HG03432 (cell line): ENCODE results near the gene HES4.
"Not testable (repeated sequence)": the region's sequence is repeated elsewhere in the genome, so short reads cannot be mapped to it uniquely, and the experiment has no call there.

Experiments used
- ATAC-seq: cut with Tn5 transposase; IDR thresholded peaks from one replicate; pipeline ENCODE4 v1.9.1; 2021; ENCODE audit warnings: mild to moderate bottlenecking, moderate library complexity; ENCODE audit not compliant: unreplicated experiment

The HES4 gene

DNA sequence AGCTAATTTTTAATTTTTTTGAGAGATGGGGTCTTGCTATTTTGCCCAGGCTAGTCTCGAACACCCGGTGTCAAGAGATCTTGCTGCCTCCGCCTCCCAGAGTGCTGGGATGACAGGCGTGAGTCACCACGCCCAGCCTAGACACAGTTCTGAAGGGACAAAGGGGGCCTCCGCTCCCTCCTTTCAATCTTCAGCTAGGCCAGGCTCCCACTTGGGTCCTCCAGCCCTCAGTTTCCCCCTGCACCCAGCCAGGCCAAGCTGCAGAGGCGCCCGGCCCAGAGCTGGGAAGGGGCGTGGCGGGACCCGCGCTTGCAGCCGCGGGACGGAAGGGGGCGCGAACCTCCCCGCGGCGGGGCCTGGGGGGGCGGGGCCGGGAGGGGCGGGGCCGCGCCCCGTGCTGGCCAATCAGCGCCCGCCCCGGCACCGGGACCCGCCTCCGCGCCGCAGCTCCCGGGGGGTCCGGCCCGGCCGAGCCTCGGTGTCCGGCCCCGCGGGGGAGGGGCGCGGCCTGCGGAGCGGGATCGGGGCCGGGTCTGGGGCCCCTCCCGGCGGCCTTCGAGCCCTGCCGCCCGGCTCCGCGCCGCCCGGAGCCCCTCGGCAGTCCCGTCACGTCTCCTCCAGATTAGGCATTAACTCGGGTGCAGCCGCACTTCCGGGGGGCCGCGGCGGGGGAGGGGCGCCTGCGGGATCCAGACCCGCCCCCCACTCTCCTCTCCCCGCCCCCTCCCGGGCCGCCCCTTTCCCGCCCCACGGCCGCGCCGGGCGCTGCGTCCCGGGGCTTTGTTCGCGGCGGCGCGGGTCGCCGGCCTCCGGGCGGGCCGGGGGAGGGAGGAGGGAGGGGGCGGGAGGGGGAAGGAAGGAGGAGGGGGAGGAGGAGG, 19.5 kb upstream of the HES4 start:
- peak; percentile 73 for ATAC-seq

DNA sequence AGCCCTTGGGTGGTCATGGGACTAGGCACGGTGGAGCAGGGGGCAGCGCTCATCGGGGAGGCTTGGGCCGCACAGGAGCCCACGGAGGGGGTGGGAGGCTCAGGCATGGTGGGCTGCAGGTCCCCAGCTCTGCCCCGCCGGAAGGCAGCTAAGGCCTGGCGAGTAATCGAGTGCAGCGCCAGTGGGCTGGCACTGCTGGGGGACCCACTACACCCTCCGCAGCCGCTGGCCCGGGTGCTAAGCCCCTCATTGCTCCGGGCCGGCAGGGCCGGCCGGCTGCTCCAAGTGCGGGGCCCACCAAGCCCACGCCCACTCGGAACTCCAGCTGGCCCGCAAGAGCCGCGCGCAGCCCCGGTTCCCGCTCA, 18.4 kb upstream of the HES4 start:
- not testable (repeated sequence) for ATAC-seq

DNA sequence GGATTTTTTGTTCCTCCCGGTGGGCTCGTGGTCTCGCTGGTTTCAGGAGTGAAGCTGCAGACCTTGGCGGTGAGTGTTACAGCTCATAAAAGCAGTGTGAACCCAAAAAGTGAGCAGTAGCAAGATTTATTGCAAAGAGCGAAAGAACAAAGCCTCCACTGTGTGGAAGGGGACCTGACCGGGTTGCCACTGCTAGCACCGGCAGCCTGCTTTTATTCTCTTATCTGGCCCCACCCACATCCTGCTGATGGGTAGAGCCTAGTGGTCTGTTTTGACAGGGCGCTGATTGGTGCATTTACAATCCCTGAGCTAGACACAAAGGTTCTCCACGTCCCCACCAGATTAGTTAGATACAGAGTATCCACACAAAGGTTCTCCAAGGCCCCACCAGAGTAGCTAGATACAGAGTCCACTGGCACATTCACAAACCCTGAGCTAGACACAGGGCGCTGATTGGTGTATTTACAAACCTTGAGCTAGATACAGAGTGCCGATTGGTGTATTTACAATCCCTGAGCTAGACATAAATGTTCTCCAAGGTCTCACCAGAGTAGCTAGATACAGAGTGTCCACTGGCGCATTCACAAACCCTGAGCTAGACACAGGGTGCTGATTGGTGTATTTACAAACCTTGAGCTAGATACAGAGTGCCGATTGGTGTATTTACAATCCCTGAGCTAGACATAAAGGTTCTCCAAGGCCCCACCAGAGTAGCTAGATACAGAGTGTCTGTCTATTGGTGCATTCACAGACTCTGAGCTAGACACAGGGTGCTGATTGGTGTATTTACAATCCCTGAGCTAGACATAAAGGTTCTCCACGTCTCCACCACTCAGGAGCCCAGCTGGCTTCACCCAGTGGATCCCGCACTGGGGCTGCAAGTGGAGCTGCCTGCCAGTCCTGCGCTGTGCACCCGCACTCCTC, 17.8 kb upstream of the HES4 start:
- ATAC-seq = not testable (repeated sequence)

DNA sequence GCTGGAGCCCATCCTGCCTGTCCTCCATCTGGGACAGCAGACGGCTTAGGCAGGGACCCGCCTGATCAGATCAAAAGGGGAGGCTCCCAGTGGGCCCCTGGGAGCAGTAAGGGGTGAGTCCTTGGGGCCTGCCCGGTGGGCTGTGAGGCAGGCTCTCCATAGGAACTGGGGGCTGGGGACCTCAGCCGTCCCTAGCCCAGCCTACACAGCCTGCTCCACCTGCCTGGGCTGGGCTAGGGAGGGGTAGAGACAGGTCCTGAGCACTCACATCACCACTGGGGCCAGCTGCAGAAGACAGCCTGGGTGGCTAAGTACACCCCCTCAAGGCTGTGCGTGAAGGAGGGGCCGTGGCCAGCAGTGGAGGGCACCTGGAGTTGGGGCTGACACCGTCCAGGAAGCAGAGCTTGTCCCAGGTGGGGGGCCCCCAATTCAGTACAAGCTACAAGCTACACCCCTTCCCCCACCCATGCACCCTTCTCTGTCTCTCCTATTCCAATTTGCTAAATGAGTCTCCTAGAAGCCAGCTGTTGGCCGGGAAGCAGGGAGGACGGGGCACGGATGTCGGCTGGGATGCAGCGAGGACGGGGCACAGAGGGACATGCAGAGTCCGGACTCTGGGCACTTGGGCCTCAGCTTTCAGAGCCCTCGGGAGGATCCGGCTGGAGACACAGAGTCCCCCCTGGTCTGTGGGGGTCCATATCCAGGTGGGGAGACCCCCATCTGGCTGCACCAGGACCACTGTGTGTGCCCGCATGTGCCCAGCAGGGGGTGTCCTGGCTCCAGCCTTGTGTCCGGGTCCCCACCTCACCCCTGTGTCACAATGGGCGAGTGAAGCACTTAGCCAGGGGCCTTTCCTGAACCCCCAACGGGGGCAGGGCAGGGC, 15.1 kb upstream of the HES4 start:
- ATAC-seq = no peak

DNA sequence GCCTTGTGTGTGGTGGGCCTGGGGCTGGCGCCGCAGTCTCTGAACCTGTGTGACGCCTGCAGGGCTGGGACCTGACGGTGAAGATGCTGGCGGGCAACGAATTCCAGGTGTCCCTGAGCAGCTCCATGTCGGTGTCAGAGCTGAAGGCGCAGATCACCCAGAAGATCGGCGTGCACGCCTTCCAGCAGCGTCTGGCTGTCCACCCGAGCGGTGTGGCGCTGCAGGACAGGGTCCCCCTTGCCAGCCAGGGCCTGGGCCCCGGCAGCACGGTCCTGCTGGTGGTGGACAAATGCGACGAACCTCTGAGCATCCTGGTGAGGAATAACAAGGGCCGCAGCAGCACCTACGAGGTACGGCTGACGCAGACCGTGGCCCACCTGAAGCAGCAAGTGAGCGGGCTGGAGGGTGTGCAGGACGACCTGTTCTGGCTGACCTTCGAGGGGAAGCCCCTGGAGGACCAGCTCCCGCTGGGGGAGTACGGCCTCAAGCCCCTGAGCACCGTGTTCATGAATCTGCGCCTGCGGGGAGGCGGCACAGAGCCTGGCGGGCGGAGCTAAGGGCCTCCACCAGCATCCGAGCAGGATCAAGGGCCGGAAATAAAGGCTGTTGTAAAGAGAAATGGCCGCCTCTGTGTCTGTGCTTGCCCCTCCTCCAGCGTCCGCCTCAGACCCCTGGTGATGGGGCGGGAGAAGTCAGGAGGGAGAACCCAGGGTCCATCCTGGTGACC, 14.2 kb upstream of the HES4 start:
- no peak for ATAC-seq

DNA sequence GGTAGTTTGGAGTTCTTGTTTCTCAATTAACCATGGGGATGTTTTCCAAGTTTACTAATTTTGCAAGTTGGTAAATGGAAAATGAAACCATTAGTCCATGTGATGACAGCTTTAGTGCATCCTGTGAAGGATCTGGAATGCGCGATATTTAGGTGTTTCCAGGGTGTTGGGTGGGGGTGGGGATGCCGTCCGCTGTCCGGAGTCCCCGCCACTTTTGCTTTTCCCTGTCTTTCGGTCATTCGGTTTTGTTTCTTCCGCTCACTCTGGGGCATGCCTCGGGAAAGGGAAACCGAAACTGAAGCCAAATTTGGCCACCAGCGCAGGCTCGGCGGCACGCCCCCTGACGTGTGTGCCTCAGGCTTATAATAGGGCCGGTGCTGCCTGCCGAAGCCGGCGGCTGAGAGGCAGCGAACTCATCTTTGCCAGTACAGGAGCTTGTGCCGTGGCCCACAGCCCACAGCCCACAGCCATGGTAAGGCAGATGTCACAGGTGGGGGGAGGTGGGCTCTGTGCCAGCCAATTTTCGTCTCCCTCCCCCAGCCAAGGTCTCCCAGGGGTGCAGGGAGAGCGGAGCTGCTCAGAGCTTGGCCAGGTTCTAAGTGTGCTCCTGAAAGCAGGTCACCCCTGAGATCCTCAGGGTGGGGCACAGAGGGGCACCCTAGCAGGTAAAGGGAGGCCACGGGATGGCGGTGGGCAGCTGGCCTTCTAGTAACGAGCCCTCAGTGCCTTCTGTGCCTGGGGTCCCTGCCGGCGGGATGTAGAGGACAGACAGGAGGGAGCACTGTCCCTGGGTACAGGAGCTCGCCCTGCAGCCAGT, 13.4 kb upstream of the HES4 start, which contains the start of gene ISG15:
Gene ISG15 (plus strand): TSS at position 393 of the 817 bp plus-strand sequence. CDS start 77 bp downstream, at position 470.
- ATAC-seq = peak; percentile 84

DNA sequence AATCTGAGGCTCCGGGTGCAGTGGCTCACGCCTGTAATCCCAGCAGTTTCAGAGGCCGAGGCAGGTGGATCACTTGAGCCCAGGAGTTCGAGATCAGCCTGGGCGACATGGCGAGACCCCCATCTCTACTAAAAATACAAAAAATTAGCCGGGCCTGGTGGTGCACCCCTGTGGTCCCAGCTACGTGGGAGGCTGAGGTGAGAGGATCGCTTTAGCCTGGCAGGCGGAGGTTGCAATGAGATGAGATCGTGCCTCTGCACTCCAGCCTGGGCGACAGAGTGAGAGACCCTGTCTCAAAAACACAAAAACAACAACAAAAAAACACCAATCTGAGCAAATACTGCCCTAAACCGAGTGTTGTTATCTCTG, 12.8 kb upstream of the HES4 start:
- ATAC-seq = not testable (repeated sequence)

DNA sequence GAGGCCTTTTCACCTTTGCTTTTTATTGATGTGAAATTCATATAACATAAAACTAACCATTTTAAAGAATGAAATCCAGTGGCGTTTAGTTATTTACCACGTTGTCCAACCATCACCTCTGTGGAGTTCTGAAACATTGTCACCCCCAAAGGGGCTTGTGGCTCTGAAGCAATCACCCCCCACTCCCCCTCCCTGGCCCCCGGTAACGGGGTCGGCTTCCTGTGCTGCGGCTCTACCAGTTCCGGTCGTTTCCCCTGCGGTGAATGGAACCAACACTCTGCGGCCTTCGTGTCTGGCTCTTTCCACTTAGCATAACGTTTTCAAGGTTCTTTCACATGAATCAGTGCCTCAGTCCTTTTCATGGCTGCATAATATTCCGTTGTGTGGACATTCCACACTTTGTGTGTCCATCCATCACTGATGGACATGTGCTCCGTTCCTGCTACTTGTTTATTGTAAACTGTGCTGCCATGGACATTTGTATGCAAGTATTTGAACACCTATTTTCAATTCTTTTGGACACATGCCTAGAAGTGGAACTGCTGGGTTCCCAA, 11.6 kb upstream of the HES4 start:
- no peak for ATAC-seq

DNA sequence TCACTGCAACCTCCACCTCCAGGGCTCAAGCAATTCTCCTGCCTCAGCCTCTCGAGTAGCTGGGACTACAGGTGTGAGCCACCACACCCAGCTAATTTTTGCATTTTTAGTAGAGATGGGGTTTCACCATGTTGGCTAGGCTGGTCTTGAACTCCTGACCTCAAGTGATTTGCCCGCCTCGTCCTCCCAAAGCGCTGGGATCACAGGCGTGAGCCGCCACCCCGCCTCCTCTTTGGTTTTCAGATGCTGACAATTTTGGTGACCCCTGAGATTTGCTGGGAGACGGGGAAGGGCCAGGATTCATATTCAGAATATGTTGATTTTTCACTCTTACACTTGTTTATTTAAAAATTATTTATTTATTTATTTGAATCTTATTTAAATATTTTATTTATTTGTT, 10.2 kb upstream of the HES4 start:
- ATAC-seq = not testable (repeated sequence)

DNA sequence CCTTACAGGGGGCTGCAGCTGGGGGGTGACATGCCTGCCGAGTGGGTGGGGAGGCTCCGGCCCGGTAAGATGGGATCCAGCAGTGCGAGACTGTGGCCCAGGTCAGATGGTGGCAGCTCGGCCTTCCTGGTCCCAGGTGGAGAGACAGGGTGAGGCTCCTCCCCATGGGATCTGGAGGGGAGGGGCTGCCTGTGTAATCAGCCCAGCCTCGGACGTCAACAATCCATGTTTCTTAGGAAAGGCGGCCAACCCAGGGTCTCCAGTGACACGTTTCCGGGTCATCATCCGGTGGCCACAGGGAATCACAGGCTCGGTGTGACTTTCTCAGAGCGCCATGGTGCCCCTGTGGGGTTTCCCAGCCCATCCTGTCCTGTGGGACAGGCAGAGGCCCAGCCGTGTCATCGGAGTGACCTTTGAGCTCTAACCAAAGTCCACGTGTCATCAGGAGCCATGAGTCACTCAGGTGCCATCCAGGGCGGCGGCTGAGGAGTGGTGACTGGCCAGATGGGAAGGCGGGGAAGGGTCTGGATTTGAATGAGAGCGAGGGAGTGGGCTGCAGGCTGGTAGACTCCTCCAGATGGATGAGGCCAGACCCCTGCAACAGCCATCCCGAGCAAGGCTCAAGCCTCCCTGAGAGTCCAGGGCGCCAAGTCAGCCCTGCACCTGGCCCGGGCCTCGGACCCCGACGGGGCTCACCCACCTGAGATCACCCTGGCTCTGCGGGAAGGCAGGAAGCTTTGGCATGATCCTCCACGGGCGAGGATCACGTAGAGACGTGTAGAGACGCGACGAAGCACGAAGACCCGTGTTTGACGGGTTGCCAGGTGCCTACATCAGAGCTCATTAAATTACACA, 6.6 kb upstream of the HES4 start:
- ATAC-seq = no peak

DNA sequence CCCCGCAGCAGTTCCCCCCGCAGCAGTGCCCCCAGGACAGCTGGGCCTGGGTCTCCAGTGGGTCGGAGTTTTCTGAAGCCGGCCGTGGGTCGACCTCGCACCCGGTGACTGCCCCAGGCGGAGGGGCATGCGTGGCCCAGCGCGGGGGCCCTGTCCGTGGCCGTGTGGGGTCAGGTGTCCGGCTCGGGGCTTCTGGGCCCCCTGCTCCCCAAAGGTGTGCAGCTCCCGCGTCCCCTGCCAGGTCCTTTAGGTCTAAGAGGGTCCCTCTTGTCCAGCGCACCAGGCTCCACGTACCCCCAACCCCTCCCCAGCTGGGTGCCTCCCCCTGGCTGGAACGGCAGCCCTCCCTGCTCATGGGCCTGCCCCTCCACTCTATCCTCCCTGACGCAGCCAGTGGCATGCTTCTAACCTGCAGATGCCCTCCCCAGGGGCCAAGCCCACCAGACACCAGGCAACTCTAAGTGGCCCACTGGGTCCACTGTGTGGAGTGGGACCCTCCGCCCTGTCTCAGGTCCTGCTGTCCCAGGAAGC, 5.9 kb upstream of the HES4 start:
- ATAC-seq = no peak

DNA sequence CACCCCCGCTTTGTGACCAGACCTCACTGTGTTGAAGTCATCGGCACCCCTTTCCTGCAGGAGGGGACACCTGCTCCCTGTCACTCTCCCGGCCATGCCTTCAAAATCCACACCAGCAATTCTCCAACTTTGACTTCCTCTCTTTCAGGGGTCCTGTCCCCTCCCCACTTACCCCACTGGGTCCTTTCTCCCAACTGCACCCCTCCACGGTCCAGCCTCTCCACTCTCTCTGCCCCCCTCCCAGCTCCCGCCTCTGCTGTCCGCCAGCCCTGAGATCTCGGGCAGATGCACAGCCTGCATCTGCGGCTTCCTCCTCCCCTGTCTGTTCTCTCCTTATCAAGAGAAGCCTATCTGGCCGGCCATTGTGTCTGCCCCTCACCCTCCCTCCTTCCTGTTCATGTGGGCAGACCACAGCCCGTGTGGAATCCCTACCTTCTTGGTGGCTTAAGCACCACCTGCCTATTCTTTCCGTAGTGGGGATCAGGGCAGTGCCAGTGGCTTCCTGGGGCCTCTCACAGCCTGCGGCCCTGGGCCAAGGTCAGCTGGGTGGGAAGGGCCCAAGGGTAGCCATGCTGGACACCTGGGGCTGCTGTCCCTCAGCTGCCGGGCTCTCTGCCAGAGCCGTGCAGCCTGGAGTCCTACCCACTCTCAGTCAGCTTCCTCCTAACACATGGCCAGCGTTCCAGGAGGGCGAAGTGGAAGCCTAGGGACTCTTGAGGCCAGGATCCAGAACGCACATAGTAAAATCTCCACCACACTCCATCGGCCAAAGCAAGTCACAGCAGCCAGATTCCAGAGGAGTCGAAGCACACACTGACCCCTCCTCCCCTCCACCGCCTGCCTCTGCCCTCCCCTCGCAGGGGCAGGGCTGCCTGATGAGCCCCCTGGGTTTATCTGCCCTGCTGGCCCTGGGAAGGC, 5.1 kb upstream of the HES4 start:
- no peak for ATAC-seq

DNA sequence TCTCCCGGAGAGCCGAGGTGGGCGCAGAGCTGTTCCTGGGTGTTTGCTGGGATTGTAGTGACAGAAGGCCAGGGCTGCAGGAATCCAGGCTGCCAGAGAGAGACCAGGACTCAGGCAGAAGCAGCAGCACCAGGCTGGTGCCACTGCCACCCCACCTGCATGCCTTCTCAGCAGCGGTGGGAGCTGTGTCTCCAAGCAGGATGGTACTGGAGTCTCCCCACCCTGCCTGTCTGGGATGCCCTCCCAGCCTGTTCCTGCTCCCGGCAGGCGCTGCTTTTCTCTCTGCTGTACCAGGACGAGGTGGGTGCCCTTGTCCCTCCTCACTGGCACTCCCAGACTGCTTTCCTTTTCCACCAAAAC, 4.5 kb upstream of the HES4 start:
- no peak for ATAC-seq

DNA sequence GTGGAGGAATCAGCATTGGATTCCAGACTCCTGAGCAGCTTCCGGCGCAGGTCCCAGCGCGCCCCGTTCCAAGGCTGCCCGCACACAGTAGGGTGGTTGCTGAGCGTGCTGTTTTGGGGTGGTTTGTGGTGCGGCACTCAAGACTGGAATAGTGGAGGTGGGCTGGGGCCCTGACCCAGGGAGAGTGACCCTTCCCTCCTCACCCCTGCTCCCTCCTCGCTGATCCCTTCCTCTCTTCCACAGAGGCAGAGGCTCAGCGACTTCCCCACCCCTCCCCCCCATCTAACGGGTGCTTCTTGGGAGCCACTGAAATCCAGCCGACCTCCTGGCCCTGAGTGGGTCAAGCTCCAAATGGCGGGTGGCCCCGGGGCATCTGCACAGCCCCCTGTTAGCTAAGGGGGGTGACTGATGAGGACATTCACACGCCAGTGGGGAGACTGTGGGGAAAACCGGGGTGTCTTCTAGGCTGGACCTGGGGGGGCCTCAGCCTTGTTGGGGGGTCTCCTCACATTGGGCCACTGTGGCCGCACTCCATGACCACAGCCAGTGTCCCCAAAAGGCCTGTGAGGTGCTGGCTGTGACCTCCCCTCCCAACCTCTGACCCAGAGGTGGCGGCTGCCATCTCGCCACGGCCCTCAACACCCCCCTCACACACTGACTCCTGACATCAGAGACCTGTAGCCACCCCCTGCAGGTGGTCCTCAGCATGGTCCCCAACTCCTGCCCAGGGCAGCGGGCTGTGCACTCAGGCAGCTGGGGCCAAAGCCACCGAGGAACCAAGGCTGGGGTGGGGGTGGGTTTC, 3.9 kb upstream of the HES4 start:
- no peak for ATAC-seq

DNA sequence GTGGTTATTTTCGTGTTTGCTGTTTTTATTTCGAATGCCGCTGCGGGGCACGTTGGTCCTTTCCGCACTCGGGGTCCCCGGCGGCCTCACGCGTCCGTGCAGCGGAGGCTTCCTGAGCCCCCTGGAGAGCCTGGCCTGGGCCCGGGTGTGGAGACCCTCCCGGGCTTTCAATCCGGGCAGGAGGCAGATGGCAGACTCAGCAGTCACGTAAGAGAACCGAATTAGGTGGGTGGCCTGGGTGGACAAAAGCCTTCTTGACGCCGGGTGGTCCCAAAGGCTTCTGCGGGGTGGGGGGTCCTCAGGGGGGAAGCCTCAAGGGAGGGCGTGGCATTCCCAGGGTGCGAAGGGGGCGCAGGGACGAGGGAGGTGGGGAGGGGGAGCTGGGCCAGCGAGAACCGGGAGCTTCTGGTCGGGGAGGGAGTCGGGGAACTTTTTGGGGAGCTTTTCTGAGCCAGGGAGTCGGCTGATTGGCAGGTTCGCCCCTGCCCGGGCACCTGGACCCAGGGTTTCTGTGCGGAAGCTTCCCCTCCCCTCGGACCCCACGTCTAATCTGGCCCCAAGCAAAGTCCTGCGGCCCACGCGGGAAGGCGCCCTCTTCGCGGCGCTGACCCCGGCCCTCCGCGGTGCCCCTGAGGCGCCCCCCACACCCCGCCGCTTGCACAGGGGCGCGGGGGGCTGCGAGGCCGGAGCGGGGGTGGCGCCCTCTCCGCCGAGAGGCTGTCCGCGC, 1.3 kb upstream of the HES4 start:
- ATAC-seq = no peak
